GM18502 (cell line): Measurements from ENCODE around the gene MXRA7.

Experiments
- ATAC-seq: cut with Tn5 transposase; IDR thresholded peaks from one replicate; pipeline ENCODE4 v1.9.1; 2021; ENCODE audit warnings: mild to moderate bottlenecking; ENCODE audit not compliant: unreplicated experiment, poor library complexity

Gene MXRA7

DNA sequence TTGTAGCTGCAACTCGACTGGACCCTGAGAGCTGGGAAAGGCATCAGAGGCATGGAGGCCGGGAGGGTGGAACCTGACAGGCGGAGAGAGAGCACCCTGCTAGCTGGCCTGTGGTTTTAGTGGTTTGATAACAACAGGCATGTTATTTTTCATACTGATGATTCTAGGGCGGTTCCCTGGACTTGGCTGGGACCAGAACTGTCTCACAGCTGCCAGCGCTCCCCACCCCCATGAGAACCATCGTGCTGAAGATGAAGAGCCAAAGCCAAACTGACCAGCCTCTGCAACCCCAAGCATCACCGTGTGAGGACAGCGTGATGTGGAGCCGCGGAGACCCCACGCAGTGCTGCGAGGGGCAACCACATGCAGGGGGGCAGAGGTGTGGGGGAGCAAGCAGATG, 28.5 kb downstream of the MXRA7 start:
- ATAC-seq: no peak

DNA sequence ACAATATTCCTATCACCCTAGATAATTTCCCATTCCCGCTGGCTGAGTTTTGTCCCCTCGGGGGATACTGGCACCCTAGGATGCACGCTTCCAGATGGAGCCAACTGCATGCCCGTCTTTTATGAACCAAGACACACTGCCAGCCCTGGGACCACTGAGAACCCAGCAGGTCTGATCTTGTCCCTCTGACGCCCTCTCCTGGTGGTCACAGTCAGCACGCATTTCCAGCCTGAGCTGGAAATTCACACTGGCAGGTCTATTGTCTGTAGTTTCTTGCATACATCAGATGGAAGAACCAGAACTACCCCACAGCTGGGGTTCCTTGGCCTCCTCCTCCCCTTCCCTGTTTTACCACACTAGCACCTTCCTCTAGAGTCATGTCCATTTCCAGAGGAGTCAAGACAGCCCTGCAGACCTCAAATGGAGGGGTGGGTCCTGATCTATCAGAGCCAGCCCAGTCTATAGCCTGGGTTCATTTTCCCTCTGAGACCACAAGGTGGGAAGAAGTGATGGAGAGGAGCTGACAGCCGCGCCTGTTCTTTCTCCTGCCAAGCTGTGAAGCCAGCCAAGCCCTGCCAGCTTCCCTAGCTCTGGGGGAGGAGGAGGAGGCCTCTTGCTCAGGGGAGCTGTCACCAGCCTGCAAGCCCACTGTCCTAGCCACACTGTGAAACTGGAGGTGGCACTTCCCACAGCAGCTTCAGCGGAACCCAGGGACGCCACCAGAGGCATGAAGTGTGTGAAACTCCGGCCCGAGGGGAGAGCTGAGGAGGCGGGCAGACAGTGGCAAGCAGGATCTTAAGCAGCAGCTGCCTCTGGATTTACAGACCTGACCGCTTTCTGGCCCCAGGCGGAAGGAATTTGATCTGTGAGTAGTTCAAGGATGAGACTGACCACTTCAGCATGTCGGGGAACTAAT, 29.3 kb downstream of the MXRA7 start:
- ATAC-seq: no peak

DNA sequence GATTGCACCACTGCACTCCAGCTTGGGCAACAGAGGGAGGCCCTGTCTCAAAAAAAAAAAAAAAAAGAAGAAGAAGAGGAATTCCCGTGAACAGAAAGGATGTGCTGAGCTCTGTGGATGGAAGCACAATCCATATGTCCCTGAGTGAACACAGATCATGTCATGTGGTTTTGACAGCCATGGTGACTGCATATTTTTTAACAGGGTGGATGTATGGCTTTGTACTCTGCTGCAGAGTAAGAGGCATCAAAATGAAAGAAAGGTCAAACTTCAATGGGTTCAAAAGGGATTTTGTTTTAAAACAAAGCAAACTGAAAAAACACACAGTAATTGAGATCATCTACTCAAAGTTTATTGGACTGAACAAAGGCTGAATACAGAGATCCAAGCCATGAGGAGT, 31.5 kb downstream of the MXRA7 start:
- ATAC-seq: no peak

GRCh38 chr17:76678330-76678729, 32.4 kb downstream of the MXRA7 start:
- no peak for ATAC-seq

DNA sequence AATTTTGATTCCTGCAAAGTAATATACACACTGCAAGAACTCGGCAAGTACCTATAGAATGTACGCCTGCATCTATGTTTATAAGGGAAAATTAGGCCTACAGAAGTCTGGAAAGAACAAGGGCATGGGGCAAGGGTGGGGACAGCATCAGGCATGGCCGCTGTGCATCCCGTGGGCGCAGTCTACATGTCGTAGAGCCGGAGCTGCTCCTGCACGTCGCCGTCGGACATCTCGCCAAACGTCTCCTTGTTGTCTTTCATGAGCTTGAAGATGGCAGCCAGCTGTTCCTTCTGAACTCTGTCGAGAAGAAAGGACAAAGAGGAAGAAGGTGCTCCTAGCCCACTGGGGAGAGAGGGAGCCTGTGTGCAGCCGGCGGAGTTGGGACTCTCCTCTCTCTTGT, 33.4 kb downstream of the MXRA7 start:
- ATAC-seq: no peak

DNA sequence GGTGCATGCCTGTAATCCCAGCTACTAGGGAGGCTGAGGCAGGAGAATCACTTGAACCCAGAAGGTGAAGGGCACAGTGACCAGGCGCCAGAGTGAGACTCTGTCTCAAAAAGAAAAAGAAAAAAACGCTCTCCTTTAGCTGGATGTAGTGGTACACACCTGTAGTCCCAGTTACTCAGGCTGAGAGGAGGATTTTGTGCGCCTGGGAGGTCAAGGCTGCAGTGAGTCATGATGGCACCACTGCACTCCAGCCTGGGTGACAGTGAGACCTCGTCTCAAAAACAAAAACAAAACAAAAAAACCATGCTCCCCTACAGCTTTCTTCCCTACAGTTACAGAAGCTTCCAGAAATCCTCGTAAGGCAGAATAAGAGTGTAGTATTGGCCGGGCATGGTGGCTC, 34.1 kb downstream of the MXRA7 start:
- ATAC-seq: no peak

GRCh38 chr17:76675648-76676047, 35.1 kb downstream of the MXRA7 start:
- no peak for ATAC-seq

GRCh38 chr17:76674600-76674999, 36.2 kb downstream of the MXRA7 start:
- ATAC-seq: no peak

GRCh38 chr17:76673729-76674128, 37.0 kb downstream of the MXRA7 start:
- no peak for ATAC-seq

GRCh38 chr17:76672892-76673291, 37.9 kb downstream of the MXRA7 start:
- no peak for ATAC-seq

- ATAC-seq: no peak
These were observed 38.4 kb downstream of the MXRA7 start for GRCh38 chr17:76672270-76672851.

DNA sequence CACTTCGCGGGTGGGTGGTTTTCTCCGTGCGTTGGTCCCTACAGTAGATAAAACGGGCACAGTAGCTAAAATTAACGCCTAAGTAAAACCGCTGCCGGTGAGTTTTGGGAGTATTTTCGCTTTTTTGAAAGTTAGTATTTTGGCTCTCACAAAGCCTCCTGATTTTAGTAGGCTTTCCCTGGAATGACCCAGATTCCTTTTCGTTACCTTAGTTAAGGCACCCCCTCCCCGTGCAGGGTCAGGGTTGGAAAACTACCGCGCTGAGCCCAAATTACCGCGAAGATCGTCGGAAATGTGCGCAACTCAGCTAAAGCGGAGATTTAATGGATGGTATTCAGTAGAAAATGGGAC, 38.9 kb downstream of the MXRA7 start:
- ATAC-seq: no peak

- ATAC-seq: peak; percentile 97
These were observed 39.4 kb downstream of the MXRA7 start for GRCh38 chr17:76671123-76671911.

DNA sequence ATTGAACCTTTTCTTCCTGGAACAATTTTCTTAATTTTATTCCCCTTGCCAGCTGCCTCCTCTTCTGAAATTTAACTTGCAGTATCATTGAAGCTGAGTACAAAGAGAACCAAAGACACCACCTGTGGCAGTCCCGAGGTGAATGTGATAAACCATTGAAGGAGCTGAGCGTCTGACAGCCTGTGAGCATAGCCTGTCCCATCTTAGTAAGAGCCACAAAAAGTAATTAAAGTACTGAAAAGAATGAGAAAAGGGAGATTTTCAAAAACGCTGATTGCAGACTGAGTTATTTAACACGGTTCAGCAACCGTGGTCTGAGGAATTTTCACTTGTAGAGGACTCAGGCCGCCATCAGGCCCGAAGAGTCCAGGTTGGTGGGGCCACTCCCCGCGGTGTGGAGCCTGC, 40.0 kb downstream of the MXRA7 start:
- ATAC-seq: no peak

DNA sequence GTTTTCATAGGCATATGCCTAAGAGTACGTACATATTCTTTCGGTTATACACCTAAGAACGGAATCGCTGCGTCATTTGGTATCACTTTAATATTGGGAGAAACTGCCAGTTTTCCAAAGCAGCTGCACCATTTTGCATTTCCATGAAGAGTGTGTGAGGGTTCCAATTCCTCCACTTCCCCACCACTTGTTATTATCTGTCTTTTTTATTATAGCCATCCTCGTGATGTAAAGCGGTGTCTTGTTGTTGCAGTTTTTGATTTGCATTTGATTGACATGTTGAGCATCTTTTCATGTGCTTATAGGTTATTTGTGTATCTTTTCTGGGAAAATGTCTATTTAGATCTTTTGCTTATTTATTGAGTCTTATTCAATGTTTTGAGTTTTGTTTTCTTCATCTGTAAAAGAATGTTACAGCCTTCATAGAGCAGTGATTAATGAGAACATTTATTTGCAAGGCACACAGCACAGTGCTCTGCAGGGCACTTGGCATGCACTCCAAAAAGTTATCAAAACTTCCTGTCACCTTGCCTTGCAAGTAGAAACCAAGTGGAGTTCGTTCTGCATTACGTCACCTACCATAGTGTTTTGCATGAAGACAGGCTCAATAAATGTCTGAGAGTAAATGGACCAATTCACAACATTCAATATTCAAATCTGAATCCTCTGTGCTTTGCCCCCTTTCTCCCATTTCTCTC, 40.6 kb downstream of the MXRA7 start:
- ATAC-seq: no peak

DNA sequence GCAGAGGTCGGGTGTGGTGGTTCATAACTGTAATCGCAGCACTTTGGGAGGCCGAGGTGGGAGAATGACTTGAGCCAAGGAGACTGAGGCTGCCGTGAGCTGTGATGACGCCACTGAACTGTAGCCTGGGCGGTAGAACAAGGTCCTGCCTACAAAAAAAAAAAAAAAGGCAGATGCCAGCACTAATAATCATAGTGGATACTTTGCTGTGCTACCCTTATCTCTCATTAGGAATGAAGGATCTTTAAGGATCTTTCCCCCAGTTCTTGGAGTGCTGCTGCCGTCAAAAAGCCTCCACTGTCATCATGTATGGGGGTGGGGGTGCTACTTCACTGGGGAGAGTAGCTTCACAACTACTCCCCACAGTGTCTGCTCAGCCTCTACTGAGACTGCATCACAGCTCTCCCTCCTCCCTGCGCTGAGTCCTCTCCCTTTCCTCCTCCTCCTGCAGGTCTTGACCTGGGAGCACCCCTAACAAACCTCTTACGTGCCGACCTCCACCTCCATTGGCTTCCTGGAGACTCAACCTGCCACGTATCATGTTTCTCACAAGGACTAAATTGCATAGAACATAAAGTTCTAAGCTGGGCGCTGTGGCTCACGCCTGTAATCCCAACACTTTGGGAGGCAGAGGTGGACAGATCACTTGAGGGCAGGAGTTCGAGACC, 42.8 kb downstream of the MXRA7 start:
- no peak for ATAC-seq

- ATAC-seq: no peak
These were observed 43.3 kb downstream of the MXRA7 start for GRCh38 chr17:76667491-76667755.

GRCh38 chr17:76660656-76661042, 50.1 kb downstream of the MXRA7 start:
- no peak for ATAC-seq

DNA sequence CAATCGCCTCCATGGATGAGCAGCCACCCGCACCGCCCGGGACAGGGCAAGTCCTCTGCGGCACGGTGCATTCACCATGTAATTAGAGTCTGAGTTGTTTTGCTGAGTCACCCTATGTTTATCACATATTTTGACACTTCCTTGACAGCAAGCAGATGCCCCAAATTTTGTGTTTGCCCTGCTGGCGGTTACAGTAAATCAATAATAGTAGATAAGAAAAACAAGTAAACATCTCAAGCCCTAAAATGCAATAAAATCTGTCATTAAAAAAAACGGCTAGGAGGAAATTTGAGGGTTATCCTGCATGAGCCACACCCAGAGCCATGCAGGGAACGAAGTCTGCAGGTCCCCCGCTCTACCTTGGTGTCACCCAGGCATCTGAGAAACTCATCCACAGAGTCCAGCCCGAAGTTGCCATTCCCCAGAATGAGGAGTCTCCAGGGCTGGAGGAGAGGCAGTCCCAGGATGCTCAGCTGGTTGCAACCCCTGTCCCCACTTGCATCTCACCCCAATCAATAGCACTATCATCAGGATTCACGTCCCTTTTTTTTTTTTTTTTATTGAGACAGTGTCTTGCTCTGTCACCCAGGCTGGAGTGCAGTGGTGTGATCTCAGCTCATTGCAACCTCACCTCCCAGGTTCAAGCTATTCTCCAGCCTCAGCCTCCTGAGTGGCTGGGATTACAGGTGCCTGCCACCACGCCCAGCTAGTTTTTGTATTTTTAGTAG, 50.7 kb downstream of the MXRA7 start:
- ATAC-seq: no peak

- ATAC-seq: no peak
These were observed 52.5 kb downstream of the MXRA7 start for GRCh38 chr17:76658242-76658662.
